ENCODE measurements around the gene GABRG3.

Gene GABRG3

GRCh38 chr15:27433604-27434003 is 462.6 kb downstream of the GABRG3 start:
- DNase-seq, result no peak

- DNase-seq, result no peak
These were observed 467.7 kb downstream of the GABRG3 start for GRCh38 chr15:27438403-27439375.

- DNase-seq, result no peak
These were observed 470.1 kb downstream of the GABRG3 start for GRCh38 chr15:27441120-27441519.

- DNase-seq, result no peak
These were observed 477.3 kb downstream of the GABRG3 start for GRCh38 chr15:27448234-27448633.

- DNase-seq, result no peak
These were observed 478.0 kb downstream of the GABRG3 start for GRCh38 chr15:27448986-27449385.

- no peak for DNase-seq
These were observed 479.0 kb downstream of the GABRG3 start for GRCh38 chr15:27449941-27450340.

- no peak for DNase-seq
These were observed 483.5 kb downstream of the GABRG3 start for GRCh38 chr15:27454281-27455075.

GRCh38 chr15:27456807-27457206 is 485.8 kb downstream of the GABRG3 start:
- DNase-seq, result no peak

- no peak for DNase-seq
These were observed 486.8 kb downstream of the GABRG3 start for GRCh38 chr15:27457766-27458165.

GRCh38 chr15:27458345-27459084 is 487.5 kb downstream of the GABRG3 start:
- DNase-seq, result no peak

GRCh38 chr15:27459836-27460235 is 488.9 kb downstream of the GABRG3 start:
- DNase-seq, result no peak

GRCh38 chr15:27461181-27461580 is 490.2 kb downstream of the GABRG3 start:
- DNase-seq, result no peak

GRCh38 chr15:27463525-27464088 is 492.6 kb downstream of the GABRG3 start:
- no peak for DNase-seq

- no peak for DNase-seq
These were observed 494.1 kb downstream of the GABRG3 start for GRCh38 chr15:27464941-27465612.

- no peak for DNase-seq
These were observed 495.8 kb downstream of the GABRG3 start for GRCh38 chr15:27466758-27467157.

GRCh38 chr15:27468151-27468591 is 497.2 kb downstream of the GABRG3 start:
- no peak for DNase-seq

- DNase-seq, result no peak
These were observed 502.9 kb downstream of the GABRG3 start for GRCh38 chr15:27473845-27474244.

GRCh38 chr15:27475395-27475794 is 504.4 kb downstream of the GABRG3 start:
- DNase-seq, result no peak

GRCh38 chr15:27479296-27480140 is 508.5 kb downstream of the GABRG3 start:
- DNase-seq, result no peak

- no peak for DNase-seq
These were observed 509.2 kb downstream of the GABRG3 start for GRCh38 chr15:27480141-27480530.

- no peak for DNase-seq
These were observed 509.7 kb downstream of the GABRG3 start for GRCh38 chr15:27480642-27481041.

Measured in EL (cell line).